HEK293 (cell line): Measurements from ENCODE around the gene CACNA1D.
A peak's percentile ranks its signal among the peaks of the same experiment; 100 is the strongest.

Experiments used
- CTCF ChIP-seq: fragments of 450-650 bp; formaldehyde crosslinking; IDR thresholded peaks from 2 replicates; pipeline ENCODE4 v1.5.1; 2016; ENCODE audit warnings: missing biosample characterization, missing genetic modification characterization
- GLIS2 ChIP-seq: fragments of 450-650 bp; formaldehyde crosslinking; IDR thresholded peaks from 2 replicates; pipeline ENCODE4 v1.5.1; 2016; ENCODE audit warnings: missing biosample characterization, missing genetic modification characterization
- HIC1 ChIP-seq: fragments of 450-650 bp; formaldehyde crosslinking; IDR thresholded peaks from 2 replicates; pipeline ENCODE4 v1.5.1; 2016; ENCODE audit warnings: missing biosample characterization, missing genetic modification characterization
- HOXC10 ChIP-seq: sonication (generic); formaldehyde crosslinking; IDR thresholded peaks from 2 replicates; pipeline ENCODE4 v1.8.1; 2023; ENCODE audit warnings: mild to moderate bottlenecking, missing genetic modification reagents
- PATZ1 ChIP-seq: fragments of 450-650 bp; formaldehyde crosslinking; IDR thresholded peaks from 2 replicates; pipeline ENCODE4 v1.5.1; 2016; ENCODE audit warnings: missing biosample characterization, missing genetic modification characterization
- PRDM1 ChIP-seq: fragments of 450-650 bp; formaldehyde crosslinking; IDR thresholded peaks from 2 replicates; pipeline ENCODE4; 2016; ENCODE audit warnings: missing biosample characterization, missing genetic modification characterization
- PRDM2 ChIP-seq: fragments of 450-650 bp; formaldehyde crosslinking; IDR thresholded peaks from 2 replicates; pipeline ENCODE4 v1.5.1; 2016; ENCODE audit warnings: missing biosample characterization, missing genetic modification characterization, borderline replicate concordance
- SP2 ChIP-seq: fragments of 450-650 bp; formaldehyde crosslinking; IDR thresholded peaks from 2 replicates; pipeline ENCODE4 v1.5.1; 2016; ENCODE audit warnings: missing biosample characterization, missing genetic modification characterization
- YY1 ChIP-seq: fragments of 450-650 bp; formaldehyde crosslinking; IDR thresholded peaks from 2 replicates; pipeline ENCODE4 v1.5.1; 2018; ENCODE audit warnings: missing biosample characterization, missing genetic modification characterization
- ZNF121 ChIP-seq: fragments of 450-650 bp; formaldehyde crosslinking; IDR thresholded peaks from 2 replicates; pipeline ENCODE4 v1.5.1; 2016; ENCODE audit warnings: missing biosample characterization, missing genetic modification characterization
- ZNF2 ChIP-seq: fragments of 450-650 bp; formaldehyde crosslinking; IDR thresholded peaks from 2 replicates; pipeline ENCODE4 v1.5.1; 2016; ENCODE audit warnings: missing biosample characterization, missing genetic modification characterization
- ZNF223 ChIP-seq: fragments of 450-650 bp; formaldehyde crosslinking; IDR thresholded peaks from 2 replicates; pipeline ENCODE4 v1.5.1; 2016; ENCODE audit warnings: missing biosample characterization, missing genetic modification characterization
- ZNF274 ChIP-seq, 2 experiments: fragments of 200-500 bp in 1 of 2; fragments of 450-650 bp in 1 of 2; sonication (Bioruptor generic) in 1 of 2; formaldehyde crosslinking in 1 of 2; IDR thresholded peaks; 2 replicates each; pipeline versions ENCODE4 v1.5.1 to v1.6.1; 2014 to 2016; ENCODE audit warnings: borderline replicate concordance in 1 of 2, inconsistent platforms in 1 of 2, low read length in 1 of 2, missing biosample characterization in 1 of 2, missing genetic modification characterization in 1 of 2
- ZNF324 ChIP-seq: fragments of 450-650 bp; formaldehyde crosslinking; IDR thresholded peaks from 2 replicates; pipeline ENCODE4 v1.5.1; 2016; ENCODE audit warnings: missing biosample characterization, missing genetic modification characterization
- ZNF335 ChIP-seq: fragments of 450-650 bp; formaldehyde crosslinking; conservative IDR thresholded peaks from 2 replicates; pipeline ENCODE4 v1.5.1; 2016; ENCODE audit warnings: missing biosample characterization, missing genetic modification characterization
- ZNF362 ChIP-seq: fragments of 450-650 bp; formaldehyde crosslinking; IDR thresholded peaks from 2 replicates; pipeline ENCODE4 v1.5.1; 2016; ENCODE audit warnings: missing biosample characterization, missing genetic modification characterization
- ZNF398 ChIP-seq: fragments of 450-650 bp; formaldehyde crosslinking; IDR thresholded peaks from 2 replicates; pipeline ENCODE4 v1.5.1; 2017; ENCODE audit warnings: missing biosample characterization, missing genetic modification characterization
- ZNF513 ChIP-seq: fragments of 450-650 bp; IDR thresholded peaks from 2 replicates; pipeline ENCODE4 v1.5.1; 2018; ENCODE audit warnings: missing biosample characterization, missing genetic modification characterization
- ZNF530 ChIP-seq: fragments of 450-650 bp; formaldehyde crosslinking; IDR thresholded peaks from 2 replicates; pipeline ENCODE4 v1.5.1; 2016; ENCODE audit warnings: low read depth, missing biosample characterization, missing genetic modification characterization
- ZNF654 ChIP-seq: fragments of 450-650 bp; formaldehyde crosslinking; IDR thresholded peaks from 2 replicates; pipeline ENCODE4 v1.5.1; 2016; ENCODE audit warnings: low read depth, missing biosample characterization, missing genetic modification characterization
- ZSCAN30 ChIP-seq: fragments of 450-650 bp; IDR thresholded peaks from 2 replicates; pipeline ENCODE4 v1.5.1; 2018; ENCODE audit warnings: missing biosample characterization, mild to moderate bottlenecking, missing genetic modification characterization, moderate library complexity

Gene CACNA1D

GRCh38 chr3:53709860-53710674 is 215.7 kb downstream of the CACNA1D start (continued):
- no peak for TF ChIP-seq ZNF362
- no peak for TF ChIP-seq ZNF513 (tag by site-specific recombination)
- TF ChIP-seq GLIS2 (tag by site-specific recombination) = peak; percentile 19; the same call in 1 of the 2 replicates
- no peak for TF ChIP-seq ZNF324 (tag by site-specific recombination)
- no peak for TF ChIP-seq ZNF121 (tag by site-specific recombination)
- TF ChIP-seq YY1 (tag by site-specific recombination) = no peak
- TF ChIP-seq PRDM1 (tag by site-specific recombination) = no peak
- no peak for TF ChIP-seq ZNF223 (tag by site-specific recombination)
- TF ChIP-seq ZNF274 (IDR thresholded peaks at IDR 0.05; ENCODE audit: low read length) = no peak
- no peak for TF ChIP-seq ZNF274 (tag by site-specific recombination; IDR thresholded peaks at IDR 0.05; ENCODE audit: borderline replicate concordance)
- peak; percentile 41 for TF ChIP-seq ZNF335 (tag by site-specific recombination)
- TF ChIP-seq ZSCAN30 (tag by site-specific recombination) = peak; percentile 68; the same call in 1 of the 2 replicates
- TF ChIP-seq ZNF398 (tag by site-specific recombination) = no peak
- no peak for TF ChIP-seq HOXC10 (CRISPR knock-in tag)
- peak; percentile 27; the same call in 1 of the 2 replicates for TF ChIP-seq PATZ1 (tag by site-specific recombination)
- TF ChIP-seq ZNF654 (tag by site-specific recombination) = peak; percentile 68
- TF ChIP-seq ZNF2 (tag by site-specific recombination) = no peak
- TF ChIP-seq HIC1 = 0 out of 2 replicates have a peak, but pooled peaks have one; percentile 28
- no peak for TF ChIP-seq PRDM2 (tag by site-specific recombination)
- peak; percentile 69 for TF ChIP-seq CTCF (tag by site-specific recombination)
- TF ChIP-seq SP2 = no peak
- no peak for TF ChIP-seq ZNF530
